Measurements from ENCODE around the gene TMIE. TPM values are rescaled to one million over a fixed set of nuclear protein-coding genes. Genes with fewer than 3 reads are reported as not detected.

TMIE gene
- total and polyA plus RNA-seq, 2 of the 4 experiments (the other 2 are of a cell fraction), result 0.12 TPM; not detected in 1

- Histone ChIP-seq H3K9ac (ENCODE audit: low read depth, low read length) (no peak overlapping the region), H3K14ac (replicated peaks; ENCODE audit: low read depth, low read length) (no peak overlapping the region), H3K36me3 (ENCODE audit: control insufficient read depth, insufficient read depth, low read length) (peaks cover 8% of the 10 kb centered on the region; the same call in 1 of the 2 replicates), H3K4ac (ENCODE audit: low read depth, low read length) (no peak overlapping the region), H3K23ac (ENCODE audit: low read depth, low read length) (no peak overlapping the region), H3K9me1 (ENCODE audit: insufficient read depth, low read length) (no peaks in the 10 kb centered on the region), H3K18ac (ENCODE audit: low read depth, low read length) (no peak overlapping the region), H3K27me3 (ENCODE audit: control insufficient read depth, insufficient read depth, low read length) (no peaks in the 10 kb centered on the region; the same call in 1 of the 2 replicates), H2AK9ac (replicated peaks; ENCODE audit: low read depth, low read length, poor library complexity) (no peak overlapping the region), H3K9me3 (ENCODE audit: control insufficient read depth, insufficient read depth, low read length) (no peaks in the 10 kb centered on the region), H3K4me1 (ENCODE audit: control insufficient read depth, insufficient read depth, low read length) (no peaks in the 10 kb centered on the region), H3K27ac (ENCODE audit: insufficient read depth, low read length) (no peak overlapping the region), H2BK120ac (ENCODE audit: low read depth, low read length) (no peak overlapping the region), H2AK5ac (ENCODE audit: low read depth, low read length) (no peak overlapping the region), H4K91ac (ENCODE audit: insufficient read depth, low read depth, low read length) (no peak overlapping the region), H3K79me1 (ENCODE audit: low read depth in 1 of 2, low read length in 2 of 2) (no peaks in the 10 kb centered on the region; a peak in 1 of 4 replicates), H3K4me3 (ENCODE audit: insufficient read depth, low read depth, low read length) (no peak overlapping the region), H2BK15ac (ENCODE audit: low read depth, low read length) (no peak overlapping the region), H2AFZ (replicated peaks; ENCODE audit: low read length, poor library complexity) (no peak overlapping the region), H4K5ac (ENCODE audit: low read depth, low read length) (no peak overlapping the region), H2BK5ac (ENCODE audit: low read depth, low read length, poor library complexity, severe bottlenecking) (no peak overlapping the region), H2BK20ac (ENCODE audit: low read depth, low read length) (no peak overlapping the region), H3K4me2 (ENCODE audit: low read depth, low read length) (no peak overlapping the region), H3K56ac (ENCODE audit: extremely low read depth, insufficient read depth, low read length) (no peak overlapping the region), H4K8ac (ENCODE audit: low read depth in 2 of 2, low read length in 2 of 2) (no peak overlapping the region), H4K20me1 (ENCODE audit: insufficient read depth, low read length) (no peaks in the 10 kb centered on the region)
- dilution Hi-C loops (cut with HindIII; ENCODE audit: low sequenced_read_pairs, unreplicated experiment) (no loop called here), in situ Hi-C loops (cut with MboI; ENCODE audit: low sequenced_read_pairs) (no loop called here), intact Hi-C loops (cut with micrococcal nuclease) (no loop called here)
- no TSS peak for BruUV-seq (replicated peaks)
- 81% methylated on average over 8 of the region's 9 CpGs; no CpG with 5 or more reads in 1 of the 2 experiments for WGBS, 2 experiments (ENCODE audit: extremely low coverage in 2 of 2, insufficient read length in 1 of 2)
- ChIA-PET CTCF (no interaction called here), POLR2A (ENCODE audit: unreplicated experiment) (no interaction called here)
- TF ChIP-seq BHLHE40 (IDR thresholded peaks at IDR 0.05; ENCODE audit: low read depth, low read length) (no peak), FOS (IDR thresholded peaks at IDR 0.05; ENCODE audit: low read depth, low read length) (no peak), MAFK (IDR thresholded peaks at IDR 0.05; ENCODE audit: low read depth, low read length) (no peak), ELK1 (IDR thresholded peaks at IDR 0.05; ENCODE audit: borderline replicate concordance, low read depth, low read length) (no peak)
- no peak for ATAC-seq (ENCODE audit: low read depth)
- DNase-seq, result no peak
Measured at GRCh38 chr3:46685446-46685845, 15.7 kb upstream of the TMIE start.

Measured in IMR-90 (cell line).